Urothelium cell line (cell line): Measurements from ENCODE around the gene ATF5.

Experiments
- DNase-seq: peaks from one replicate; pipeline ENCODE4 v3.0.0; 2011; ENCODE audit warnings: low spot score, mixed read lengths
- FAIRE-seq: peaks from 2 replicates; lab custom pipeline; 2011; peaks lifted over from hg19 to GRCh38; lab: Jason Lieb, UNC

The ATF5 gene

DNA sequence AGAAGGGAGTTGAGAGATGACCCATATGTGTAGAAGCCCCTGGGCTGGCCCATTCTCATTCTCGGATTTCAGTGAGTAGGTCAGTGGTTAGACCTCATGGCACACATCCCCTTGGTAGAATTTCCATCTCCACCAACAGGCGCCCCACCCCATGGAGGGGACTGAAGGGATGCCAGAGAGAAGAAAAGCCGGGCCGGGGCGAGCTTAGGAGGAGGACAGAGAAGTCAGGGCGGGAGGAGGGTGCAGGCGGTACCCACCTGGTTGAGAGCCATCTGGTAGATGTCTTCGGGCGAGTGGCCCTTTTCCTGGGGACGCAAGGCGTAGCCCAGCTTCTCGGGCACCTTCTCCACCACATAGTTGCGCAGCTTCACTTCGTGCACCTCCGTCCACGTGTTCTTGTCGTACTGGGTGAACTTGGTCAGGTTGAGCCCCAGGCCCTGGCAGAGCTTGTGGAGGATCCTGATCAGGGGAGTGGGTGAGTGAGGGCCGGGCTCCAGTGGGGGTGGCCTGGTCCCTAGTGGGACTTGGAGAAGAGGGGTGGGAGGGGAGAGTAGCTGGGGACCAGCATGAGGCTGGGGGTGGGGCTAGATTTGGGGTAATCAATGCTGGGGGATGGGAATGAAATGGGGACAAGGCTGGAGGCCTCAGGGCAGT is 34.9 kb upstream of the ATF5 start:
- FAIRE-seq (no peak), DNase-seq (no peak)

DNA sequence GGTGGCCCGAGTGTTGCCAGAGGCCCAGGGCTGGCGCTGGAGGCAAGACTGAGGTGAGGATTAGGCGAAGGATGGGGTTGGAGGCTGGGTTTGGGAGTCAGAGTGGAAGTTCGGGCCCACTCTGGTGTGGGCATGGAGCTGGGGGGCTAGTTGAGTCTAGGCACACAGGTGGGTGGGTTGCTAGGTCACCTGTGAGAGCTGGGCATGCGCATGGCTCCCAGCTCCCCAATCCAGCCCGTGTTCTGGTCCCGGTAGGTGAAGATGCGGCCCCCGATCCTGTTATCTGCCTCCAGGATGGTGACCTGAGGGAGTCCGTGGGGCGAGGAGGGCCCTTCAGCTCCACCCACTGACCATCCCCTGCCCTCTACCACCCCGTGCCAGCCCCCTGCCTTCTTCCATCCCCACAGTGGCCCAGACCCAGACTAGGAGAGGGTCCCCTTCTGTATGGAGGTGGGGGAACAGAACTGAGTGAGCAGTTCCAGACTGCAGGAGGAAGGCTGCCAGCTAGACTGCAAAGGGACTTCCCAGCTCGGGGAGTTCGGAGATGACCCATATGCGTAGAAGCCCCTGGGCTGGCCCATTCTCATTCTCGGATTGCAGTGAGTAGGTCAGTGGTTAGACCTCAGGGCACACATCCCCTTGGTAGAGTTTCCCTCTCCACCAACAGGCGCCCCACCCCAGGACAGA is 34.0 kb upstream of the ATF5 start:
- no peak for DNase-seq
- FAIRE-seq = no peak

DNA sequence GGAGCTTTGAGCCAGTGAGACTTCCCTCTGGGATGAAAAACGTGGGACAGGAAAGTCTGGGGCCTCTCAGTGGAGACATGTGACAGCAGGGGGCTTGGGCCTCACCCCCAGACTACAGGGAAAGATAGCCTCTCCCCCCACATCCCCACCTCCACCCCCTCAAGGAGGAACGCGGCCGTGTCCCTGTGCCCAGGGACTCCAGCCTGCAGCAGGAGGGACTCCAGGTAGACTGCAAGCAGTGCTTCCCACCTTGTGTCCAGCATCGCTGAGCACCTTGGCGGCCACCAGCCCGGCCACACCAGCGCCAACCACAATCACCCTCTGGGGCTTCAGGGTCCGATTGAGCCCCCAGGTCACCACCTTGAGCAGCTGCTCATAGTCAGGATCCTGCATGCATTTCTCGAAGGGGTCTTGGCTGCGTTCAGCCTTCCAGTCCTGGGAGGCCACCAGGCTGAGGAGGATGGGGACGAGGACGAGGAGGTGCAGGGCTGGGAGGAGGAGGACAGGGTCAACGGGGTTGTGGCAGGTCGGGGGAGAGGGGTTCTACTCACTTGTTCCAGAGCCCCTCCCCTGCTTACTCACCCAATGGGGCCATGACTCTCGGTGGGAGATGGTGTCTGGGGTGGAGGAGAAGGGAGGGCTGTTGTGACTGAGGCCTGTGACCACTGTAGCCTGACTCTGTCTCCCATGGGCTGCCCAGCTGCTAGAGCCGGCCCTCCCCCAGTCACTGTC is 33.3 kb upstream of the ATF5 start:
- FAIRE-seq = no peak
- DNase-seq = no peak

DNA sequence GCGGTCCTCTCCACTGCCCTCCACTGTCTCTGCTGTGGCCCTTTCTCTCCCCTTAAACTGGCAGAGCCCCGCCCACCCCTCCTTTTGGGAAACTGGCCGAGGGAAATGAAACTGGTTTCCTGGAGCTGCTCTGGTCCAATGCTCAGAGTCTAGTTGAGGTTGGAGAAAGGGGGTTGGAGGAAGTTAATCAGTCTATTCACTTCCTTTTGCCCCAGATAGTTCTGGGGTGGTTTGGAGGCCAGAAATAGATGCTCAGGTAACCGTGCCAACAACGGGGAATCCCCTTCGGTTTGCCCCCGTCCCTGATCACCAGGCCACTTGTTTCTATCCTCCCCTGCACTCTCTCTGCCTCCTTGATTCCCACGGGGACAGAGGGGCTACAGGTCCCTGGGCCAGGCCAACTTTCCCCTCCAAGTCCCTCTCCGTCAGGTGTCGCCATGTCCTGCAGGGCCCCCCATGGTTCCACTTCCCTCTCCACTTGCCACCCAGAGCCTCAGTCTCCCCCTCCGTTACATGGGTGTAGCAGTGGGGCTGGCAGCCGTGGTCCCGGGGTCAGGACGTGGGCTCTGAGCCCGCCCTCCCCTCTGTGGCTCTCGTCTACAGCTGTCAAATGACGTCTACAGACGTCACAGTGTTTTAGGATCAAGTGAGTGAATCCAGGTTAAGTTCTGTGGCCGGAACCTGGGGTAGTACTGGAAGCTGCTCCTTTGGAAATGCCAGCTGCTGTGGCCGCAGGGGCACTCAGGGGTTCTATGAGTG is 32.0 kb upstream of the ATF5 start, which contains the start of gene IL4I1:
IL4I1 (minus strand) TSS at position 25 of the 759 bp plus-strand sequence. CDS start 727 bp downstream, outside the sequence.
- no peak for FAIRE-seq
- DNase-seq = peak; percentile 36

DNA sequence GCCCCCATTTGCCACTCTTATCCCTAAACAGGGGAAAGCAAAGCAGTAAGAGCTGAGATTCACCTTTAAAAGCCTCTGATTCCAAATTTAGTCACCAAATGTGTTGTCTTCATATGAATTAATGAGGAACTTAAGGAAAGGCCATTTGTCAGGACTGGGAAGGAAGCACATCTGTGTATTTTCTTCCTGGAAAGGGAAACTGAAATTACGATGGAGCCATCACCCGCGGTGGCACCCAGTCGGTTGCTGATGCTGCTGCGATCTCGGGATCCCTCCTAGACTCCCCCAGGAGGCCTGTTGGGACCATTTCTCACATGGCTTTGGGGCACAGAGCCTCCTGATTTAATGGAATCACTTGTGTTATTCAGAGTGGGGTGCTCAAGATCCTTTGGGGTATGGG is 24.9 kb upstream of the ATF5 start:
- no peak for DNase-seq
- FAIRE-seq = no peak

DNA sequence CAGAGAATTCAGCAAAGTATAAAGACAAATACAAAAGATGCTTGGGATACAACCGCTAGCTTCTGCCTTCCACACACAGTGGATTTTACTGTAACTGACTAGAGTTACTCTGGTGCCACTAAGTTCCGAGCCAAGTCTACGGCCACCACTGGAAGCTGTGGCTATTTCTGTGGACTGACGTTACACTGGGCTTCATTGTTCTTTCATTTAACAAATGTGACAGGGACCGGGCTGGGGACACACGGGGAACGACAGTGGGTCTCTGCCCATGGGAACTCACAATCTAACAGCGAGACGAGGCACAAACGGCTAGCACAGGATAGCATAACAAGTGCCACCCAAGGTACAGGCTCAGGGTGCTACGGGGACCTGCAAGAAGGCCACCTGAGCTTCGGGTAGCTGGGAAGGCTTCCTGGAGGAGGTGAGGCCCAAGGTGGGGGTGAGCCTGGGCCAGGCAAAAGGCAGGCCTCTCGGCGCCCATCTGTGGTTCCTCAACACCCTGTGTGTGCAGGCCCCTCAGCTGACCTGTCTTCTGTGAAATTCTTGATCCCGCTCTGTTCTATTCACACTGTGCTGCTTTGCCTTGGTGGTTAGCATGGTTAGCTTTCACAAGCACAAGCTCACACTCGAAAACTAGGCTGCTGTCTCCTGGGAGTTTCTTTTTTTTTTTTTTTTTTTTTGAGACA is 22.0 kb upstream of the ATF5 start:
- no peak for FAIRE-seq

DNA sequence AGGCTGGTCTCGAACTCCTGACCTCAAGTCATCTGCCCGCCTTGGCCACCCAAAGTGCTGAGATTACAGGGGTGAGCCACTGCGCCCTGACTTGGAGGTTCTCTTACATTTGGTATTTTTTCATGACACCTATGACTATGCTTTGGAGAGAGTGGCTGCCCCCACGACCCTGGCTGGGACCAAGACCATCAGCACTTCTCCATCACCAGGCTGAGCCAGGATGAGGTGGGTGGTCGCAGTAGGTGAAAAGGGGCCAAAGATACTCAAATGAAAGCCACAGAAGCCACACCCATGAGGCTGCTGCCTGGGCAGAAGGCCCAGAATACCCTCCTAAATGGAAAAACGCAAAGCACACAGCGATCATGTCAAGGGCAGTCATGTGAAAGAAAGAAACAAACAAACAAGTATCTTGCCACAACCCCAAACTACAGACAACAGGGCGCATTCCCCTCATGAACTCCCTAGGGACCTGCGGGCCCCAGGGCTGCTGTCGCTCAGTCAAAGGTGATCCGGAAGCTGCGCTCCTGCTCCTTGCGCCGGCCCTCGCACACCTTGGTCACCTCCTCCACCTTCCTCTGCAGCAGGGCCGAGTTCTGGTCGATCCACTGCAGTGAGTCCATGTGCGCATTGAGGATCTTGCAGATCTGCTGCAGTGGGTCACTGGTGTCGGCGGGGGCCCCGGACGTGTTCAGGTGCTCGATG is 21.1 kb upstream of the ATF5 start:
- no peak for DNase-seq
- FAIRE-seq = no peak

More for the DNA sequence above, 22.0 kb upstream of the ATF5 start:
- no peak for DNase-seq

DNA sequence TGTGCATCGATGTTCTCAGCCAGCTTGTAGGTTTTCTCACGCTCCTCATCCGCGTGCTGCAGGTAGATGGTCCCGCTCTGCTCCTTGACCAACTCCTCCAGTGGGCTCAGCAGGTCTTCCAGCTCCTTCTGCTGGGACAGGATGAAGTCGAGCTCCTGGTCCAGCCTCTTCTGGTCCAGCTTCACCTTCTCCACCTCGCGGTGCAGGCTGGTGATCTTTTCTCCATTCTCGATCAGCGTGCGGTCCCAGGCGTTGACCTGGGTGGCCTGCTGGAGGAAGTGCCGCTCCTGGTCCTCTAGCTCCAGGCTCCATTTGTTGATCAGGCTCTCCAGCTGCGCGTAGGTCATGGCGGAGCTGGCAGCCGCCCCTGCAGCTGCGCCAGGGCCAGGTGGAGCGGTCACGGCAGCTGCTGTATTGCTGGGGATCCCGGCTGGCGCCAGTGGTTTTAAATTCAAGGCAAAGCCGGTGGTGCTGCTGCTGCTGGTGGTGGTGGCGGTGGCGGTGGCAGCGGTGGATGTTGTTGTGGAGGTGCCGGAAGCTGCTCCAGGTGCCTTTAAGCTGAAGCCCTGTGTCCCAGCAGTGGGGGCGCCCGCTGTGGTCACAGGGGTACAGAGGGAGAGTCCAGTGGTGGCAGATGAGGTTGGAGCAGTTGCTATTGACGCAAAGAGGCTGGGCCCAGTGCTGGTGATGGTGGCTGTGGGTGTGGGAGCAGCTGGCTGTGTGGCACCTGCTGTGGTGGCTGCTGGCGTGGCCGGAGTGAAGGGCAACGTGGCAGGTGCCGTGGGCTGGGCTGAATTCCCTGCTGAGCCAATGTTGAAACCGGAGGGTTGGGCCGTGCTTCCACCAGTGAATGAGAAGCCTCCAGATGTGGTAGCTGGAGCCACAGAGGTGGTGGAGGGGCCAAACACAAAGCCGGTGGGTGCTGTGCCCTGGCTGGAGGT is 20.3 kb upstream of the ATF5 start:
- no peak for FAIRE-seq

DNA sequence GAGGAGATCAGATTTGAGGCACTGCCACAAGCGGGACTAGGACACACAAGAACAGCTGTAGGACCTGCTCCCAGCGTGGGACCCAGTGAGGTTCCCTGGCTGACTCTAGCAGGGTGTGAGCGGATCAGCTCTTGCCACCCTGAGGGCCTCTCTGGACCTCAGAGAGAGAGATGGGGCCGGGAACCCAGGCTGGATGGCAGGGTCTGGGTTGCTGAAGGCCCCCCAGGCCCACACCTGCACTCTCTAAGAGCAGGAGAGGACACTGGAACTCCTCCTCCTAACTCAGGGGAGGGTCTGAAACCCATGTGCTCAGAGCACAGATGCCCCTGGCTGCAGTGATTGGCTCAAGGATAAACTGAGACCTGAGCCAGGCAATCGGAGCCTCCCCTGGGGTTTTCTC is 18.8 kb upstream of the ATF5 start:
- no peak for DNase-seq
- FAIRE-seq = no peak

More for the DNA sequence above, 20.3 kb upstream of the ATF5 start:
- DNase-seq = no peak

DNA sequence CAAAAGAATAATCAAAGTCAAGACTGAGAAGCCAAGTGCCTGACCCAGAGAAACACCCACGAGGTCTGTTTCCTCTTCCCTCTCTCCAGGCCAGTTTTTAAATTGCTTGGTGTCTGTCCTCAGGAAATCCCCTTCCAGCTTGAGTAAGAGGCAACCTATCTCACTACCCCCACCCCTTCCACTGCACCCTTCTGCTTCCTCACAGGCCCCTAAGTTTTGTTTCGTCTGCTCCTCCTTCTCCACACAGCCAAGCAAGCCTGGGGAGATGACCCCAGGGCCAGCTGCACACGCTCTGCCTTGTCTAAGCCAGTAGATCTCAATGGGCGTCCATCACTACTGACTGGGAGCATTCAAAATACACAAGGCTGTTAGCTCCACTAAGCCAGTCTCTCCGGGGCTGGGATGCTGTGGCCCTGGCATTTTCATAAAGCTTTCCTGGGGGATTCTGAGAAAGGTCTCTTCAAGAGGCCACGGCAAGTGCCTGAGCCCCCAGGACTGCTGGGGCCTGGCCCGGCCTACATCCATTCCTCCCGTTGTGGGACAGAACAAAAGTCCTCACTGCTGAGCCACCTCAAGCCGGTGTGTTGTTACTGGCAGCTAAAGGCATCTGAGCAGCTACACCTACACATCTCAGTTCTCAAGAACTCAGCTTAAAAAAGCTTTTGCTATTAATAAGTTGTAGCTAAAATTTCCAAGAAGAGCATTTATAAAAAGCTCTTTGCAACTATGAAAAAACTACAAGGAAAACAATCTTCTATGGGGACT is 17.4 kb upstream of the ATF5 start:
- no peak for DNase-seq
- FAIRE-seq = no peak

DNA sequence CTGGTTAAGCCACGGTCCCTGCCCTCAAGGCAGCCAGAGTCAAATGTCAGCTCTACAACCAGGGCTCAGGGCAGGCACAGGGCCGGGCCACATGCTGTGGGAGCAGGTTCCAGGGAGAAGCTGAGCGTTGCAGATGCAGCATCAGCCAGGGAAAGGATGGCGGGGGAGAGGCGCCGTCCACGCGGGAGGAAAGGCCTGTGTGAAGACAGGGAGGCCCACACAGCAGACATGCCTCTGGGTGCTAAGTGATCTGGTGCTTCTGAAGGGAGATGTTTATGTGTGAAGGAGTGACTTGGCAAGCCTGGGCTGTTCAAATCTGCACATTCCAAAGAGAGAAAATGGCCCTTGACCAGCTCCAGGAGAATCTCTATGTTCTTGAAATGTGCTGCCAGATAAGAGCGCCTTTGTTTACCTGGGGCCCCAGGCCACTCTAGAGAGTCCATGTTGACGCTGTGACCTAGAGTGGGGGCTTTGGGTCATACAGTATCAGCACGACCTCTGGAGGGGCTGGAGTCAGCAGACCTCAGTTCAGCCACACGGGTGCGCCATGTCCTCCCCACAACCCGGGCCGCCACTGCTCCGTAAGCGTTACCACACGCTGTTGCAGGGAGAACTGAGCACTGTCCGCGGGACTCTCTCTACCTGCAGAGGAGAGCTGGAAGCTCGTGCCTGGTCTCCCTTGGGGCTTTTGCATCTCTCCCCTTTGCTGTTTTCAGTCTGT is 15.9 kb upstream of the ATF5 start:
- FAIRE-seq = no peak
- no peak for DNase-seq

DNA sequence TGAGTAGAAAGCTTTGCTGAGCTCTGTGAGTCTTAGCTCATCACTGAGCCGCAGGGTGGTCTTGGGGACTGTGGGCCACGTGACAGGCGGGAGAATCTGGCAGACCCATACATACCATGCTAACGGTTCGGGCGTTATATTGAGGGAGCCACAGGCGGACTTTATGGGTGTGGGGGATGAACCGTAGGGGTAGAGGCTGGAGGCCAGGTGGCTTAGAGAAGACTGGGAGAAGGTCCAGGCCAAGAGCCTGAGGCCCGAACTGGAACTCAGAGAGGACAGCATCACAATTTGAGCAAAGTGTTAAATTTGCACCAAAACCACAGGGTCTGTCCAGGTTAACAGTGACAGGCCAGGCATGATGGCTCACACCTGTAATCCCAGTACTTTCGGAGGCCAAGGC is 15.3 kb upstream of the ATF5 start:
- FAIRE-seq (no peak), DNase-seq (no peak)

DNA sequence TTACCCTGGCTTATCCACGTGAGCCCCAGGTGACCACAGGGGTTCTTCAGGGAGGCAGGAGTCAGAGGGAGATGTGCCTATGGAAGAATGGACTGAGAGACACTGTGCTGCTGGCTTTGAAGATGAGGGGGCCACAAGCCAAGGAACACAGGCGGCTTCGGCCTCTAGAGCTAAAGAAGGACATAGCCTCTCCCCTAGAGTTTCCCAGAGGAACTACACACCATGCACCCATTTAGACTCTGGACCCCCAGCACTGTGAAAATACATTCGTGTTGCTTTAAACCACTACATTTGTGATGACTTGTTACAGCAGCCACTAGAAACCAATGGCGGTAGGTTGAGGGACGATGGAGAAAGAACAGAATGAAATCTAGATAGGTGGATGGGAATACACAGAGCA is 13.7 kb upstream of the ATF5 start:
- FAIRE-seq = no peak
- no peak for DNase-seq

DNA sequence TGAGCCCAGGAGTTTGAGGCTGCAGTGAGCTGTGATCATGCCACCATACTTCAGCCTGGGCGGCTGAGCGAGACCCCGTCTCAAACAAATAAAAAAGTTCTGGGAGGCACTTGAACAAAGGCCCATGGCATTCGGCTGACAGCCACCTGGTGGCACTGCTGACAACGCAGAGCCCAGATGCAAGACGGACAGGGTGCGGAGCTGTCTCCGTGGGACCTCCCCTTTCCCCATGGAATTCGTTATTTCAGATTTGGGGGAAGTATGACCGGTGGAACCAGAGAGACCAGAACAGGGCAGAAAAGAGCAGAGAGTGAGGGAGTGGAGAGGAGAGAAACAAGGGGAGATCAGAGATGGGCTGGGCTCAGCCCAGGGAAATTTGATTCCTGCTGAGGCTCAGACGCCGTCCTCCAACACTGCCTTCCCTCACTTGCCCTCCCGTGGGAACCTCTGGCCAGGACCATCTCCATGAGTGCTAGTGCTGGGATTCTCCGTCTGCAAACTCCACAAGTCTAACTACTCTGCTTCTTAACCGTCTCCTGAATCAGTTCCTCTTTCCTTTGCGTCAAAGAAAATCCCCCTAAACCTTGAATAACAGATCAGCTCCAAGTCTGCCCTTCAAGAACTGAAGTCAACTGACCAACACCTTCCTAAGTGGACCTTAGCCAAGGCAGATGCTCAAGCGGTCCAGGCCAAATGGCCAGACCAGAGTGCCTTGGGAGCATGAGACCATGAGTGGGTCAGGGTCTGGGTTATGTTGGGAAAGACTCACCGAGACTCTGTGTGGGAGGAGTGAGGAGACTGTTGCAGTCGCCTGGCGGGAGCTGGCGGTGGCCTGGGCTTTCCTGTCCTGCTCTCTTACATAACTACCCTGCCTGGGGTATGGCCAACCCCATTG is 11.9 kb upstream of the ATF5 start:
- no peak for DNase-seq
- FAIRE-seq = no peak

DNA sequence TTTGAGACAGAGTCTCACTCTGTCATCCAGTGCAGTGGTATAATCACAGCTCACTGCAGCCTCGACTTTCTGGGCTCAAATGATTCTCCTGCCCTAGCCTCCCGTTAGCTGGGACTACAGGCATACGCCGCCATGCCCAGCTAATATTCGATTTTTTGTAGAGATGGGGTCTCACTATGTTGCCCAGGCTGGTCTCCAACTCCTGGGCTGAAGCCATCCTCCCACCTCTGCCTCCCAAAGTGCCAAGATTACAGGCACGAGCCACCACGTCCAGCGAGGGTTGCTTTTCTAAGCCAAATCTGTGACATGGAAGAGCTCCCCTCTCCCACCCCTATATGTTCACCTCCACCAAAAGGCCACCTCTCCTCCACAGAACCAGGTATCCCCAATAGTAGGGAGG is 10.9 kb upstream of the ATF5 start:
- FAIRE-seq (no peak), DNase-seq (no peak)

DNA sequence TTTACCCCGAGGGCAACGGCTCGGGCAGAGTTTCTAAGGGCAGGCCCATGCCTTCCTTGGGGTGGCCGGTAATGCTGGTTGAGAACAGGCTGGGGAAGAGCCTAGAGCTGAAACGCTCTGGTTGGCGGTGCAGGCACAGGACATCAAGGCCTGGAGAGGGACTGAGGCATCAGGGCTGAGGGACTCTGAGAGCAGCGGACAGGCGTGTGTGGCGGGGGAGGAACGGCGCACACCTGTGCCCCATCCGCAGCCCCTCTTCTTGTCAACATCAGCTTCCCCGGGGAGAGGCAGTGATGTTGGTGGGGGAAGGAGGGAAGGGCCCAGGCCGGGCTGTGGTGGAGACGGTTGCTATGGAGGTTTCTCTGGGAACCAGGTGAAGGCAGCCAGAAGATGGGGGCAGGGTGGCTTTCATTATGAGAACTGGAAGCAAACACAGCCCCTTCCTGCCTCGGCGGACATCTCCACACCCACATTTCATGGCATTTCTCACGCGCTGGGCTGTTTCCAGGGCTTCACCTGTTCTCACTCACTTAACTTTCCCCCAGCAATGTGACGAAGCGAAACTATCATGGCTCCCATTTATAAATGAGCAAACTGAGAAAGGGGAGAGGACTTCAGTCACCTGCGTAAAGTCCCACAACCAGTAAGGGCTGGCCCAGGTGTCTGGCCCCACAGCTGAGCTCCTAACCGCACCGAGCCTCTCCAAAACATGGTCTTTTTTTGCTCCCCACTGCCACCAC is 8.2 kb upstream of the ATF5 start:
- DNase-seq (no peak), FAIRE-seq (no peak)
